HG03457 (cell line): ENCODE measurements around the gene PHGDH.

Source experiments
- ATAC-seq: cut with Tn5 transposase; IDR thresholded peaks from one replicate; pipeline ENCODE4 v1.9.1; 2021; ENCODE audit warnings: moderate number of reproducible peaks; ENCODE audit not compliant: unreplicated experiment

The PHGDH gene

GRCh38 chr1:119758584-119758983, 46.9 kb downstream of the PHGDH start:
- ATAC-seq = no peak

- no peak for ATAC-seq
Observed at GRCh38 chr1:119762409-119762808, 50.7 kb downstream of the PHGDH start.

GRCh38 chr1:119762953-119763352, 51.2 kb downstream of the PHGDH start:
- no peak for ATAC-seq

- no peak for ATAC-seq
Observed at GRCh38 chr1:119764220-119764619, 52.5 kb downstream of the PHGDH start.

- ATAC-seq = no peak
Observed at GRCh38 chr1:119766374-119766794, 54.6 kb downstream of the PHGDH start.

GRCh38 chr1:119767486-119767885, 55.8 kb downstream of the PHGDH start:
- no peak for ATAC-seq

GRCh38 chr1:119768778-119769177, 57.0 kb downstream of the PHGDH start, which contains the start of gene HMGCS2:
HMGCS2 (minus strand) TSS chr1:119768905; CDS start chr1:119768844, 61 bp downstream.
- ATAC-seq = no peak

GRCh38 chr1:119771016-119771415, 59.3 kb downstream of the PHGDH start:
- ATAC-seq = no peak

- ATAC-seq = no peak
Observed at GRCh38 chr1:119771770-119772169, 60.0 kb downstream of the PHGDH start.

GRCh38 chr1:119772298-119772697, 60.6 kb downstream of the PHGDH start:
- ATAC-seq = no peak

GRCh38 chr1:119773711-119774241, 62.0 kb downstream of the PHGDH start:
- ATAC-seq = no peak

GRCh38 chr1:119774746-119775490, 63.2 kb downstream of the PHGDH start:
- ATAC-seq = no peak

- no peak for ATAC-seq
Observed at GRCh38 chr1:119778359-119778758, 66.6 kb downstream of the PHGDH start.

- no peak for ATAC-seq
Observed at GRCh38 chr1:119778886-119779560, 67.3 kb downstream of the PHGDH start.

GRCh38 chr1:119779869-119780356, 68.2 kb downstream of the PHGDH start:
- ATAC-seq = no peak

GRCh38 chr1:119781434-119782210, 69.9 kb downstream of the PHGDH start:
- ATAC-seq = no peak

- ATAC-seq = no peak
Observed at GRCh38 chr1:119782631-119783325, 71.0 kb downstream of the PHGDH start.

GRCh38 chr1:119783354-119784185, 71.8 kb downstream of the PHGDH start:
- no peak for ATAC-seq

GRCh38 chr1:119784191-119784781, 72.6 kb downstream of the PHGDH start:
- no peak for ATAC-seq
